ENCODE data around the gene DHRSX.

GRCh38 chrX:2418000-2418399, 82.8 kb downstream of the DHRSX start:
- TF ChIP-seq EZH2 (IDR thresholded peaks at IDR 0.05; ENCODE audit: insufficient read depth, poor library complexity, severe bottlenecking), result no peak
- TF ChIP-seq EZH2phosphoT487 (IDR thresholded peaks at IDR 0.05; ENCODE audit: insufficient read depth, low read depth), result no peak

Measured in GM23248 (cell line).